Upper lobe of left lung (tissue), 6 donors: ENCODE results near the gene CDH26. TPM values are rescaled to one million over a fixed set of nuclear protein-coding genes. Genes with fewer than 3 reads are reported as not detected.

Experiments
- ATAC-seq, 2 donors: fragments of 200-7000 bp; cut with Tn5 transposase; one replicate each; pipeline ENCODE4 v1.9.1; 2022; ENCODE audit warnings: mild to moderate bottlenecking in 2 of 2, moderate library complexity in 2 of 2; ENCODE audit not compliant: low FRiP score in 2 of 2
- DNase-seq, 2 donors: peaks; one replicate each; pipeline ENCODE4 v3.0.0-alpha.2; 2019 to 2020
- H3K27ac ChIP-seq, 4 donors: fragments of 200-600 bp; sonication (generic); one replicate each; pipeline ENCODE4 v1.5.1; 2016 to 2019
- H3K27me3 ChIP-seq, 4 donors: fragments of 200-600 bp; sonication (generic); one replicate each; pipeline ENCODE4 v1.5.1; 2017 to 2019
- H3K36me3 ChIP-seq, 4 donors: fragments of 200-600 bp; sonication (generic); one replicate each; pipeline ENCODE4 v1.5.1; 2016 to 2019
- H3K4me1 ChIP-seq, 4 donors: fragments of 200-600 bp; sonication (generic); one replicate each; pipeline ENCODE4 v1.5.1; 2018 to 2019
- H3K4me3 ChIP-seq, 4 donors: fragments of 200-600 bp; sonication (generic); one replicate each; pipeline ENCODE4 v1.5.1; 2017 to 2019; ENCODE audit warnings: mild to moderate bottlenecking in 2 of 4, moderate library complexity in 1 of 4
- H3K9me3 ChIP-seq, 4 donors: fragments of 200-600 bp; sonication (generic); one replicate each; pipeline ENCODE4 v1.5.1; 2018 to 2019
- CTCF ChIP-seq, 6 experiments: fragments of 450-650 bp in 4 of 6; fragments of 200-600 bp in 2 of 6; sonication (generic) in 2 of 6; IDR thresholded peaks; one replicate each; pipeline ENCODE4 v1.5.1; 2016 to 2019; ENCODE audit warnings: antibody characterized with exemption in 6 of 6
- EP300 ChIP-seq, 4 donors: sonication (generic); formaldehyde crosslinking; IDR thresholded peaks; one replicate each; pipeline ENCODE4 v1.5.1; 2017; ENCODE audit warnings: antibody characterized with exemption in 4 of 4, control low read depth in 2 of 4
- POLR2A ChIP-seq, 4 donors: fragments of 450-650 bp; IDR thresholded peaks; one replicate each; pipeline ENCODE4 v1.5.1; 2016 to 2017; ENCODE audit warnings: antibody characterized with exemption in 4 of 4, mild to moderate bottlenecking in 2 of 4
- POLR2AphosphoS5 ChIP-seq, 2 donors: sonication (generic); formaldehyde crosslinking; IDR thresholded peaks; one replicate each; pipeline ENCODE4 v1.5.1; 2017; ENCODE audit warnings: antibody characterized with exemption in 2 of 2
- WGBS, 2 donors: methylation state at CpG; one replicate each; pipeline ENCODE4 v1.1.5; 2017 to 2018; 5-methylcytosine and 5-hydroxymethylcytosine counted together
- total RNA-seq, 6 donors: library from RNA; depleted of rRNA in 4 of 6; stranded (reverse); fragments of >200 nt in 4 of 6; gene quantifications; one replicate each; pipeline versions ENCODE4 v1.1.0 to v1.2.1, GENCODE V29; 2016 to 2021
- donor health status: DM: no; HTN: no; CAD: no; lungs with moderate emphysema.
- donor health status: DM: no; HTN: yes; CAD: no; lungs with severe emphysema.

CDH26 gene
- total RNA-seq, 6 donors from 2014 or later, result 4.0 to 18.9 (median 11.1) TPM

GRCh38 chr20:60058879-60059278 is 100.7 kb downstream of the CDH26 start:
- no peaks in the 10 kb centered on the region for H3K36me3 ChIP-seq
- H3K4me1 ChIP-seq, result peaks cover 21 to 63% (median 42%) of the 10 kb centered on the region in 4 donors
- DNase-seq (no peak), ATAC-seq (no peak)
- H3K9me3 ChIP-seq, result no peaks in the 10 kb centered on the region
- H3K4me3 ChIP-seq, result no peak overlapping the region
- peak overlapping the region; percentile 61 to 82 (median 72) for H3K27ac ChIP-seq
- 55 to 62% methylated on average over 9 of the region's 9 CpGs for WGBS, 2 donors
- TF ChIP-seq EP300 (IDR thresholded peaks at IDR 0.05) (no peak), POLR2A (IDR thresholded peaks at IDR 0.05) (no peak), POLR2AphosphoS5 (IDR thresholded peaks at IDR 0.05) (no peak), CTCF (IDR thresholded peaks at IDR 0.05) (no peak)
- no peaks in the 10 kb centered on the region for H3K27me3 ChIP-seq

GRCh38 chr20:60060006-60060557 is 101.9 kb downstream of the CDH26 start:
- WGBS, 2 donors, result 84 to 89% methylated on average over 11 to 13 of the region's 13 CpGs
- no peaks in the 10 kb centered on the region for H3K27me3 ChIP-seq
- no peak for ATAC-seq

GRCh38 chr20:60060593-60060992 is 102.4 kb downstream of the CDH26 start:
- H3K27me3 ChIP-seq, result no peaks in the 10 kb centered on the region
- 60 to 64% methylated on average over 2 to 4 of the region's 4 CpGs for WGBS, 2 donors
- no peaks in the 10 kb centered on the region for H3K36me3 ChIP-seq
- ATAC-seq (no peak), DNase-seq (peak in 1 of 2 donors; percentile 83)
- no peak for TF ChIP-seq EP300 (IDR thresholded peaks at IDR 0.05)
- peak in 1 of 2 donors; percentile 30 for TF ChIP-seq POLR2AphosphoS5 (IDR thresholded peaks at IDR 0.05)
- peak overlapping the region in 2 of 4 donors; percentile 49 to 52 for H3K27ac ChIP-seq
- peaks cover 19 to 55% (median 35%) of the 10 kb centered on the region in 4 donors for H3K4me1 ChIP-seq
- no peaks in the 10 kb centered on the region for H3K9me3 ChIP-seq
- H3K4me3 ChIP-seq, result no peak overlapping the region

More at GRCh38 chr20:60060006-60060557, 101.9 kb downstream of the CDH26 start:
- Histone ChIP-seq H3K36me3 (no peaks in the 10 kb centered on the region), H3K4me3 (no peak overlapping the region), H3K4me1 (peaks cover 19 to 60% (median 39%) of the 10 kb centered on the region in 4 donors), H3K9me3 (no peaks in the 10 kb centered on the region), H3K27ac (peak overlapping the region in 2 of 4 donors; percentile 49 to 52)
- DNase-seq, result peak in 1 of 2 donors; percentile 30
- TF ChIP-seq EP300 (IDR thresholded peaks at IDR 0.05) (no peak), CTCF (IDR thresholded peaks at IDR 0.05) (no peak)

GRCh38 chr20:60062431-60063047 is 104.3 kb downstream of the CDH26 start:
- no peak for TF ChIP-seq EP300 (IDR thresholded peaks at IDR 0.05)
- TF ChIP-seq POLR2A (IDR thresholded peaks at IDR 0.05), result no peak
- TF ChIP-seq POLR2AphosphoS5 (IDR thresholded peaks at IDR 0.05), result no peak
- no peak for TF ChIP-seq CTCF (IDR thresholded peaks at IDR 0.05)
- H3K4me1 ChIP-seq, result peaks cover 14 to 39% (median 23%) of the 10 kb centered on the region in 4 donors
- H3K9me3 ChIP-seq, result no peaks in the 10 kb centered on the region
- DNase-seq, result peak in 1 of 2 donors; percentile 42
- no peaks in the 10 kb centered on the region for H3K27me3 ChIP-seq
- H3K4me3 ChIP-seq, result no peak overlapping the region
- H3K36me3 ChIP-seq, result no peaks in the 10 kb centered on the region
- no peak for ATAC-seq
- no peak overlapping the region for H3K27ac ChIP-seq
- WGBS, 2 donors, result 84% methylated on average over 8 to 22 of the region's 22 CpGs

GRCh38 chr20:60063048-60063451 is 104.8 kb downstream of the CDH26 start:
- DNase-seq, result no peak
- 71 to 80% methylated on average over 4 of the region's 4 CpGs for WGBS, 2 donors
- no peak for TF ChIP-seq EP300 (IDR thresholded peaks at IDR 0.05)
- TF ChIP-seq CTCF (IDR thresholded peaks at IDR 0.05), result no peak
- no peak for TF ChIP-seq POLR2AphosphoS5 (IDR thresholded peaks at IDR 0.05)
- no peak for TF ChIP-seq POLR2A (IDR thresholded peaks at IDR 0.05)
- H3K9me3 ChIP-seq, result no peaks in the 10 kb centered on the region
- no peaks in the 10 kb centered on the region for H3K27me3 ChIP-seq
- H3K27ac ChIP-seq, result no peak overlapping the region
- H3K36me3 ChIP-seq, result no peaks in the 10 kb centered on the region
- peaks cover 9 to 34% (median 18%) of the 10 kb centered on the region in 4 donors for H3K4me1 ChIP-seq
- no peak overlapping the region for H3K4me3 ChIP-seq
- peak in 1 of 2 donors; percentile 55 for ATAC-seq
